Uterus (tissue), 4 donors: ENCODE results near the gene STX12. TPM values are rescaled to one million over a fixed set of nuclear protein-coding genes. Genes with fewer than 3 reads are reported as not detected.
"Not testable (repeated sequence)": the region's sequence is repeated elsewhere in the genome, so short reads cannot be mapped to it uniquely, and the experiment has no call there.

Source experiments
- DNase-seq, 2 donors: peaks; one replicate each; pipeline ENCODE4 v3.0.0-alpha.2; 2019 to 2020
- H3K27ac ChIP-seq, 2 donors: fragments of 200-600 bp; sonication (generic); 1 replicate in 1 of 2; 2 replicates in 1 of 2; pipeline ENCODE4 v1.5.1; 2016 to 2018
- H3K27me3 ChIP-seq, 2 donors: fragments of 200-600 bp; sonication (generic); one replicate each; pipeline ENCODE4 v1.5.1; 2018 to 2019; ENCODE audit warnings: control low read depth in 1 of 2
- H3K36me3 ChIP-seq, 2 donors: fragments of 200-600 bp; sonication (generic); one replicate each; pipeline ENCODE4 v1.5.1; 2019; ENCODE audit warnings: control low read depth in 1 of 2
- H3K4me1 ChIP-seq, 2 donors: fragments of 200-600 bp; sonication (generic); one replicate each; pipeline ENCODE4 v1.5.1; 2018 to 2019; ENCODE audit warnings: control low read depth in 1 of 2
- H3K4me3 ChIP-seq, 2 donors: fragments of 200-600 bp; sonication (generic); 1 replicate in 1 of 2; 2 replicates in 1 of 2; pipeline ENCODE4 v1.5.1; 2018 to 2019; ENCODE audit warnings: mild to moderate bottlenecking in 1 of 2
- H3K9me3 ChIP-seq, 2 donors: fragments of 200-600 bp; sonication (generic); one replicate each; pipeline ENCODE4 v1.5.1; 2019; ENCODE audit warnings: control low read depth in 1 of 2
- CTCF ChIP-seq, 4 experiments: fragments of 200-600 bp in 2 of 4; fragments of 450-650 bp in 2 of 4; sonication (generic) in 2 of 4; IDR thresholded peaks; one replicate each; pipeline ENCODE4 v1.5.1; 2016 to 2019; ENCODE audit warnings: antibody characterized with exemption in 4 of 4, mild to moderate bottlenecking in 2 of 4, moderate library complexity in 1 of 4
- POLR2A ChIP-seq, 2 donors: fragments of 450-650 bp; IDR thresholded peaks; one replicate each; pipeline ENCODE4 v1.6.1; 2016; ENCODE audit warnings: antibody characterized with exemption in 2 of 2, mild to moderate bottlenecking in 1 of 2, moderate library complexity in 1 of 2
- intact Hi-C: fragments of 100-400 bp; cut with DNase I; formaldehyde crosslinking; loops from one replicate; pipeline ENCODE4 v1.15.1; 2023; ENCODE audit warnings: low total_unique reads
- total RNA-seq, 4 donors: library from RNA; depleted of rRNA in 3 of 4; stranded (reverse); fragments of >200 nt in 3 of 4; gene quantifications; one replicate each; pipeline versions ENCODE4 v1.1.0 to v1.2.4, GENCODE V29; 2014 to 2023
- donor health status: DM: yes; HTN: yes; CAD: no.

Gene STX12
- total RNA-seq, 4 donors from 2014 or later, result 24.4 to 67.8 (median 56.2) TPM

DNA sequence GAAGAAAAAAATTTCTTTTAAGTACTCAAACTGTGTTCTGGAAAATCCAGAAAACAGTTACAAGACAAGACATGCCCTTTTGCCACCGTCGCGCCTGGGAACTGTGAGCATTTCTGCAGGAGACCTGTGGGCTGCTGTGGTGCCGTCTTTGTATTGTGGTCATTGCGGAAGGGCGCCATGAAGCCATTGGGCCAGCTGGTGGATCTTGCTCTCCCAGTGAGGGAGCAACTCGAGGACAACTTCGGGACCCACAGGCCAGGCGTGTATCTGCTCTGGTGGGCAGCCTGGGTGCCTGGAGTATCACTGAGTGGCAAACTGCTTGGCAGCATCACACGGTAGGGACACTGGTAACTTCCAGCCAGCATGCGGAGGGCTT is 95.5 kb downstream of the STX12 start:
- Histone ChIP-seq H3K4me3 (no peak overlapping the region), H3K27ac (no peak overlapping the region), H3K9me3 (no peaks in the 10 kb centered on the region), H3K4me1 (peaks cover 0 to 4% of the 10 kb centered on the region in 2 donors), H3K27me3 (no peaks in the 10 kb centered on the region), H3K36me3 (no peaks in the 10 kb centered on the region)
- no peak for DNase-seq
- intact Hi-C loops, result no loop called here
- no peak for TF ChIP-seq CTCF (IDR thresholded peaks at IDR 0.05)

DNA sequence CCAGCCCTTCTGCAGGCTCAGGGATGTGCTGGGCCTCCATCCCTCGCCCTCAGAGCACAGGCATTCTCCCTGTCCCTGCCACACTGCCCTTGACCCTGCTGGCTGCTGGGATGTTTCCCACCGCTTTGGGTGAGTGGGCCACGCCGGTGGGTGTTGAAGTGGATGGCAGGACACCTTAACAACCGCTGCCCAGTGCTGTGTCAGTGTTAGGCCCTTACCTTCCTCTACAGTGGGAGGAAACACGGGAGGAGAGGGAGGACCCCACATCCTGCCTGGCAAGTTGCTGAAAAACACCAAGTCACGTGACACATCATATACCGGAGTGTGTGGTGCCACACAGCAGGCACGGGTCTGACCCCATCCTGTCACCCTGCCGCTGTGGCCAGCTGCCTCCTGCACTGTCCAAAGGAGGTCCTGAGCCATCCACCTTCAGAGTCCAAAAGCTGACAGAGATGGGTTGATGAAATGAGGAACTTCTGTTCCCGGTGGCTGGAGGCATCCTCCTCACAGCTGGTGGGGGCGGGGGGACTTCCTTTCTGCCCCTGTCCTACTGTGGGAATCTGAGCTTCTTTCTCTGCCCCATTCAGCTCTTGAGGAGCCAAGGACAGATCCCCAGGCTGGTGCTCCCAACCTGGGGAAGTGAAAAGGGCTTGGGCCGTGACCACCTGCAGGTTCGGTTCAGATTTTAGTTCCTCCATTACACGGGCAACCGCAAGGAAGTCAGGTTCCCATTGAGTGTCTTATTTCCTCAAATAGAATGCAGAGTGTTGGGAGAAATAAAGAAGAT is 96.1 kb downstream of the STX12 start:
- intact Hi-C loops, result no loop called here
- Histone ChIP-seq H3K27me3 (no peaks in the 10 kb centered on the region), H3K27ac (no peak overlapping the region), H3K4me1 (peaks cover 0 to 4% of the 10 kb centered on the region in 2 donors), H3K36me3 (no peaks in the 10 kb centered on the region), H3K9me3 (no peaks in the 10 kb centered on the region), H3K4me3 (no peak overlapping the region)
- no peak for DNase-seq
- no peak for TF ChIP-seq CTCF (IDR thresholded peaks at IDR 0.05)
- no peak for TF ChIP-seq POLR2A (IDR thresholded peaks at IDR 0.05)

- Histone ChIP-seq H3K36me3 (no peaks in the 10 kb centered on the region), H3K4me1 (peaks cover 0 to 4% of the 10 kb centered on the region in 2 donors), H3K4me3 (no peak overlapping the region), H3K27me3 (no peaks in the 10 kb centered on the region), H3K27ac (no peak overlapping the region), H3K9me3 (no peaks in the 10 kb centered on the region)
- DNase-seq, result no peak
- TF ChIP-seq CTCF (IDR thresholded peaks at IDR 0.05), result no peak
- TF ChIP-seq POLR2A (IDR thresholded peaks at IDR 0.05), result no peak
- intact Hi-C loops, result no loop called here
Measured at GRCh38 chr1:27869719-27870085, 96.7 kb downstream of the STX12 start.

- intact Hi-C loops, H3K27ac ChIP-seq, H3K27me3 ChIP-seq, H3K36me3 ChIP-seq, H3K4me1 ChIP-seq, DNase-seq, H3K4me3 ChIP-seq, H3K9me3 ChIP-seq: not testable (repeated sequence)
Measured at GRCh38 chr1:27871076-27871475, 98.1 kb downstream of the STX12 start.

- Histone ChIP-seq H3K27ac (peak within 1 kb of the TSS; percentile 28 to 32), H3K4me1 (peaks cover 0 to 4% of the 10 kb centered on the region in 2 donors)
- DNase-seq, result peak; percentile 37 to 46
Measured at GRCh38 chr1:27872059-27872801, 99.2 kb downstream of the STX12 start, which contains the start of gene THEMIS2. THEMIS2 (plus strand) TSS chr1:27872544; CDS start chr1:27872572, 28 bp downstream.

More at GRCh38 chr1:27872059-27872801, 99.2 kb downstream of the STX12 start, which contains the start of gene THEMIS2:
- intact Hi-C loops, result no loop called here
- TF ChIP-seq CTCF (IDR thresholded peaks at IDR 0.05) (no peak), POLR2A (IDR thresholded peaks at IDR 0.05) (peak; percentile 39 to 53)
- Histone ChIP-seq H3K4me3 (peak within 1 kb of the TSS; percentile 46 to 51), H3K36me3 (no peaks in the 10 kb centered on the region), H3K27me3 (no peaks in the 10 kb centered on the region), H3K9me3 (no peaks in the 10 kb centered on the region)
